HCT116 (cell line): Measurements from ENCODE around the gene NR1H4. TPM values are rescaled to one million over a fixed set of nuclear protein-coding genes. Genes with fewer than 3 reads are reported as not detected.

Source experiments
- ATAC-seq: fragments of 200-7000 bp; cut with Tn5 transposase; 2 replicates; pipeline ENCODE4 v1.9.1; 2020; ENCODE audit warnings: mild to moderate bottlenecking, moderate library complexity
- BruUV-seq: library from RNA; stranded (reverse); fragments of 400-500 nt; replicated peaks from 2 replicates; lab custom pipeline; 2021; lab: Mats Ljungman, UMichigan
- CTCF ChIA-PET: fragments of 300-600 bp; sonication (Branson Sonifier 250); formaldehyde crosslinking; loops from one replicate; lab custom pipeline; 2021; ENCODE audit warnings: antibody characterized with exemption; lab: Charles Lee
- POLR2A ChIA-PET: fragments of 300-600, 350-600 bp; sonication (Branson Sonifier 250); formaldehyde crosslinking; loops from one replicate; lab custom pipeline; 2021; ENCODE audit warnings: antibody characterized with exemption; lab: Charles Lee
- RAD21 ChIA-PET, 2 experiments: fragments of 300-600 bp; sonication (Branson Sonifier 250); formaldehyde crosslinking; loops; one replicate each; lab custom pipeline; 2023; ENCODE audit warnings: low total read pairs in 2 of 2; ENCODE audit not compliant: uncharacterized antibody in 2 of 2, unreplicated experiment in 2 of 2, low non-redundant PET in 1 of 2; lab: Charles Lee
- DNase-seq: peaks from one replicate; pipeline ENCODE4 v3.0.0-alpha.2; 2010; ENCODE audit warnings: low read depth, low spot score
- H2AFZ ChIP-seq: fragments of 200-600 bp; shearing (Covaris generic), sonication (generic); 2 replicates; pipeline ENCODE4 v1.6.1; 2017; ENCODE audit warnings: low read depth, mixed run types, mixed read lengths, antibody characterized with exemption, low read length; ENCODE audit not compliant: poor library complexity, severe bottlenecking
- H3K27ac ChIP-seq: 2 replicates; pipeline ENCODE4 v1.5.1; 2012; ENCODE audit warnings: low read depth, low read length
- H3K27me3 ChIP-seq: fragments of 200-600 bp; sonication (generic); 2 replicates; pipeline ENCODE4 v1.6.1; 2016; ENCODE audit warnings: mixed run types, low read length, mixed read lengths; ENCODE audit not compliant: insufficient read depth
- H3K36me3 ChIP-seq, 2 experiments: fragments of 200-500 bp in 1 of 2; fragments of 200-600 bp in 1 of 2; sonication (Bioruptor generic) in 1 of 2; sonication (generic) in 1 of 2; 2 replicates each; pipeline versions ENCODE4 v1.5.1 to v1.6.1; 2014 to 2016; ENCODE audit warnings: low read length in 2 of 2, inconsistent platforms in 1 of 2, mixed read lengths in 1 of 2, mixed run types in 1 of 2; ENCODE audit not compliant: insufficient read depth in 2 of 2, control insufficient read depth in 1 of 2
- H3K4me1 ChIP-seq, 2 experiments: fragments of 200-600 bp in 1 of 2; sonication (generic) in 1 of 2; 2 replicates each; pipeline versions ENCODE4 v1.5.1 to v1.6.1; 2012 to 2017; ENCODE audit warnings: low read length in 2 of 2, inconsistent platforms in 1 of 2, mild to moderate bottlenecking in 1 of 2, mixed read lengths in 1 of 2, mixed run types in 1 of 2, moderate library complexity in 1 of 2; ENCODE audit not compliant: insufficient read depth in 2 of 2, control insufficient read depth in 1 of 2
- H3K4me2 ChIP-seq: fragments of 200-600 bp; sonication (generic); 2 replicates; pipeline ENCODE4 v1.6.1; 2017; ENCODE audit warnings: mixed run types, low read length, mixed read lengths
- H3K4me3 ChIP-seq, 2 experiments: fragments of 200-600 bp in 1 of 2; sonication (generic) in 1 of 2; replicated peaks in 1 of 2; 2 replicates each; pipeline ENCODE4 v1.5.1; 2011 to 2016; ENCODE audit warnings: low read length in 2 of 2, control low read depth in 1 of 2, low read depth in 1 of 2, mild to moderate bottlenecking in 1 of 2, mixed read lengths in 1 of 2, mixed run types in 1 of 2
- H3K79me2 ChIP-seq: fragments of 200-600 bp; sonication (generic); 2 replicates; pipeline ENCODE4 v1.6.1; 2017; ENCODE audit warnings: mild to moderate bottlenecking, mixed run types, low read length, moderate library complexity, mixed read lengths; ENCODE audit not compliant: insufficient read depth
- H3K9ac ChIP-seq: fragments of 200-600 bp; sonication (generic); 2 replicates; pipeline ENCODE4 v1.6.1; 2016; ENCODE audit warnings: low read length, mixed read lengths
- H3K9me2 ChIP-seq: fragments of 200-600 bp; sonication (generic), shearing (Covaris generic); 2 replicates; pipeline ENCODE4 v1.6.1; 2017; ENCODE audit warnings: mixed run types, mild to moderate bottlenecking, moderate library complexity; ENCODE audit not compliant: insufficient read depth
- H3K9me3 ChIP-seq, 2 experiments: fragments of 200-500 bp in 1 of 2; fragments of 200-600 bp in 1 of 2; sonication (Bioruptor generic) in 1 of 2; sonication (generic) in 1 of 2; 2 replicates each; pipeline ENCODE4 v1.6.1; 2014 to 2017; ENCODE audit warnings: low read length in 2 of 2, mixed read lengths in 2 of 2, inconsistent platforms in 1 of 2, low read depth in 1 of 2, mild to moderate bottlenecking in 1 of 2, mixed run types in 1 of 2, moderate library complexity in 1 of 2; ENCODE audit not compliant: control insufficient read depth in 1 of 2, insufficient read depth in 1 of 2
- H4K20me1 ChIP-seq: fragments of 200-600 bp; sonication (generic), shearing (Covaris generic); 2 replicates; pipeline ENCODE4 v1.6.1; 2017; ENCODE audit warnings: mixed run types, mild to moderate bottlenecking, moderate library complexity; ENCODE audit not compliant: insufficient read depth
- CBX3 ChIP-seq: IDR thresholded peaks from 2 replicates; pipeline ENCODE4 v1.6.1; 2012; ENCODE audit warnings: low read depth
- CEBPB ChIP-seq: IDR thresholded peaks from 2 replicates; pipeline ENCODE4 v1.6.1; 2012; ENCODE audit warnings: low read depth
- EGR1 ChIP-seq: IDR thresholded peaks from 2 replicates; pipeline ENCODE4 v1.6.1; 2012; ENCODE audit warnings: low read depth
- SIN3A ChIP-seq: IDR thresholded peaks from 2 replicates; pipeline ENCODE4 v1.6.1; 2012; ENCODE audit warnings: low read depth
- SRF ChIP-seq: IDR thresholded peaks from 2 replicates; pipeline ENCODE4 v1.6.1; 2012; ENCODE audit warnings: low read depth
- ZNF274 ChIP-seq: fragments of 200-500 bp; sonication (Bioruptor generic); IDR thresholded peaks from 2 replicates; pipeline ENCODE4 v1.6.1; 2014; ENCODE audit warnings: mild to moderate bottlenecking, low read depth, low read length, inconsistent platforms
- intact Hi-C: fragments of 100-400 bp; cut with micrococcal nuclease; formaldehyde crosslinking; loops from 2 replicates; pipeline ENCODE4 v1.10.0; 2022
- total RNA-seq: library from RNA; stranded (reverse); gene quantifications from one replicate; pipeline ENCODE4 v1.2.1, GENCODE V29; 2021; ENCODE audit not compliant: unreplicated experiment
- TF ChIP-seq, protein P1 (sequence below): IDR thresholded peaks from 2 replicates; pipeline ENCODE4 v1.6.1; 2012; ENCODE audit warnings: low read depth

NR1H4 gene
- total RNA-seq, 1 experiment from 2014 or later, result not detected

DNA sequence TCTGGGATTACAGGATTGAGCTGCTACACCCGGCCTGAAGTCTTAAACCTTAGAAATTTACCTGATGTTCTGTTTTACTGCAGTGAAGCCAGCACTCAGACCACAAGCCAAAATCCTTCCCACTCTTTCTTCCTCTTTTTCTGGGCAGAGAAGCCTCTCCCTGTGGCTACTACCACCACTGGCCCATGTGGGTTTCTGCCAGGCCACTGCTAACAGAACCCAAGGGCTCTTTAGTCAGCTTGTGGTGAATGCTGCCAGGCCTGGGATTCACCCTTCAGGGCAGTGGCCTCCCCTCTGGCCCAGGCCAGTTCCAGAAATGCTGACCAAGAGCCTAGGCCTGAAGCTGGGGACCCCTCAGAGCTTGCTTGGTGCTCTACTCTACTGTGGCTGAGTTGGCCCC is 135.1 kb downstream of the NR1H4 start:
- ChIA-PET RAD21 (no interaction called here), POLR2A (no interaction called here), CTCF (no interaction called here)
- no peak overlapping the region for H3K4me3 ChIP-seq
- H4K20me1 ChIP-seq, result no peaks in the 10 kb centered on the region
- H3K27ac ChIP-seq, result no peak overlapping the region
- intact Hi-C loops, result no loop called here
- H3K79me2 ChIP-seq, result no peaks in the 10 kb centered on the region; the same call in 1 of the 2 replicates
- 0 out of 4 replicates have a peak, but pooled peaks cover 0 to 4% of the 10 kb centered on the region in 2 experiments for H3K36me3 ChIP-seq
- H3K9ac ChIP-seq, result no peak overlapping the region
- TF ChIP-seq, protein P1, sequence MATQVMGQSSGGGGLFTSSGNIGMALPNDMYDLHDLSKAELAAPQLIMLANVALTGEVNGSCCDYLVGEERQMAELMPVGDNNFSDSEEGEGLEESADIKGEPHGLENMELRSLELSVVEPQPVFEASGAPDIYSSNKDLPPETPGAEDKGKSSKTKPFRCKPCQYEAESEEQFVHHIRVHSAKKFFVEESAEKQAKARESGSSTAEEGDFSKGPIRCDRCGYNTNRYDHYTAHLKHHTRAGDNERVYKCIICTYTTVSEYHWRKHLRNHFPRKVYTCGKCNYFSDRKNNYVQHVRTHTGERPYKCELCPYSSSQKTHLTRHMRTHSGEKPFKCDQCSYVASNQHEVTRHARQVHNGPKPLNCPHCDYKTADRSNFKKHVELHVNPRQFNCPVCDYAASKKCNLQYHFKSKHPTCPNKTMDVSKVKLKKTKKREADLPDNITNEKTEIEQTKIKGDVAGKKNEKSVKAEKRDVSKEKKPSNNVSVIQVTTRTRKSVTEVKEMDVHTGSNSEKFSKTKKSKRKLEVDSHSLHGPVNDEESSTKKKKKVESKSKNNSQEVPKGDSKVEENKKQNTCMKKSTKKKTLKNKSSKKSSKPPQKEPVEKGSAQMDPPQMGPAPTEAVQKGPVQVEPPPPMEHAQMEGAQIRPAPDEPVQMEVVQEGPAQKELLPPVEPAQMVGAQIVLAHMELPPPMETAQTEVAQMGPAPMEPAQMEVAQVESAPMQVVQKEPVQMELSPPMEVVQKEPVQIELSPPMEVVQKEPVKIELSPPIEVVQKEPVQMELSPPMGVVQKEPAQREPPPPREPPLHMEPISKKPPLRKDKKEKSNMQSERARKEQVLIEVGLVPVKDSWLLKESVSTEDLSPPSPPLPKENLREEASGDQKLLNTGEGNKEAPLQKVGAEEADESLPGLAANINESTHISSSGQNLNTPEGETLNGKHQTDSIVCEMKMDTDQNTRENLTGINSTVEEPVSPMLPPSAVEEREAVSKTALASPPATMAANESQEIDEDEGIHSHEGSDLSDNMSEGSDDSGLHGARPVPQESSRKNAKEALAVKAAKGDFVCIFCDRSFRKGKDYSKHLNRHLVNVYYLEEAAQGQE, result no peak
- TF ChIP-seq SIN3A (no peak), ZNF274 (no peak), SRF (no peak), EGR1 (no peak), CBX3 (no peak), CEBPB (no peak)
- BruUV-seq, result no TSS peak
- no peaks in the 10 kb centered on the region for H3K27me3 ChIP-seq
- DNase-seq, result no peak
- H3K9me2 ChIP-seq, result no peaks in the 10 kb centered on the region
- H2AFZ ChIP-seq, result no peak overlapping the region
- no peaks in the 10 kb centered on the region for H3K9me3 ChIP-seq
- H3K4me1 ChIP-seq, result no peaks in the 10 kb centered on the region
- no peak for ATAC-seq
- no peak overlapping the region for H3K4me2 ChIP-seq
